A204.1 (cell line): ENCODE measurements around the gene PLCXD1.

ENCODE experiments used
- FAIRE-seq: peaks from 2 replicates; lab custom pipeline; 2012; peaks lifted over from hg19 to GRCh38; lab: Jason Lieb, UNC

Gene PLCXD1

DNA sequence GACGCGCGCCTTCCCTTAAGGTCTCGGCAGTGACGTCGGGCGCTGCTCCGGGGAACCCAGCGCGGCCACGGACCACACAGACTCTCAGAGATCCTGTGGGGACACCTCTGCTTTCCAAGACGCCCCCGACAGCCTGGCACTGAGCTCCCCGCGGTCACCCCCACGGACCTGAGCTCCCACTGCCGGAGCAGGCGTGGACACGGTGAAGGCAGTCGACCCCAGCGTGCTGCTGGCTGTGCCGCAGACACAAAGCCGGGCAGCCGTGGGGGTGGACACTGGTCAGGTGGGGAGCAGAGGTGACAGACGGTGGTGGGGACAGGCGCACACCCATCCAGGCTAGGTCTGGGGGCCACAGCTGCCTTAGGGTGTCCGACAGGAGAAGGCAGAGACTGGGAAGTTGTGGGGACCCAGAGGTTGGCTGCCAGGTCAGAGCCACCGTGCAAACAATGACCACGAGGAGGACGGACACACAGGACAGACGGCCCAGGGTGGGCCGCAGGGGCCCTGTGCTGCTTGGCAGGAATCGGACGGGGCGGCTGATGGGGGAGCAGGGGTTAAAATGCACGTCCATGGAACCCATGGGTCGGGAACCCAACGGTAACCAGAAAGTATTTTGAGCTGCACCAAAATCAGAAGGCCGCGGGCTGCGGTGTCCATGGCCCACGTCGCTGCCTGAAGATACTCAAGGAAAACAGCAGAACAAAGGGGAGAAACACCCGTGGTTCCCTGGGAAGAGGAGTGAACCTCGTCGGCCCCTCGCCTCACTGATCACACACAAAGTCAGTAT is 54.0 kb downstream of the PLCXD1 start:
- no peak for FAIRE-seq

GRCh38 chrX:335758-336155 is 54.6 kb downstream of the PLCXD1 start:
- FAIRE-seq, result no peak

DNA sequence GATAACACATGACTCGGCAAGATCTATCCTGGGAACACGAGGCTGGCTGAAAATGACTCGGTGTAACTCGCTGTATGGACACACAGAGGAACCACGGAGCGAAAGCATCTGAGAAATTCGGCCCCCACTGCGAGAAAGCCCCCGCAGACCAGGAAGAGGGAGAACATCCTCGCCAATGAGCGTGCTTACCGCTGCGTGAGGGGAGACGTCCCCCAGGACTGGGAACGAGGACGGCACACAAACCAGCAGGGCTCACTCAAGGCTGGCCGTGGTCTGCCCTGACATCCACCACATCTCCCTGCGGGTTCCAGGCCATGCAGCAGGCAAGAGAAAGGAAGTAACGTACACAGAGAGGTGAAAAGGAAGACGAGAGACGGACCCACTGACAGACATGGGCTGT is 55.0 kb downstream of the PLCXD1 start:
- FAIRE-seq, result no peak

GRCh38 chrX:337331-337831 is 56.2 kb downstream of the PLCXD1 start:
- FAIRE-seq, result no peak

GRCh38 chrX:338281-338835 is 57.2 kb downstream of the PLCXD1 start:
- FAIRE-seq, result no peak

- no peak for FAIRE-seq
Measured at GRCh38 chrX:338836-339400, 57.7 kb downstream of the PLCXD1 start.

GRCh38 chrX:340121-340520 is 58.9 kb downstream of the PLCXD1 start:
- no peak for FAIRE-seq

- no peak for FAIRE-seq
Measured at GRCh38 chrX:340641-341423, 59.7 kb downstream of the PLCXD1 start.

GRCh38 chrX:341541-342101 is 60.4 kb downstream of the PLCXD1 start:
- FAIRE-seq, result no peak

DNA sequence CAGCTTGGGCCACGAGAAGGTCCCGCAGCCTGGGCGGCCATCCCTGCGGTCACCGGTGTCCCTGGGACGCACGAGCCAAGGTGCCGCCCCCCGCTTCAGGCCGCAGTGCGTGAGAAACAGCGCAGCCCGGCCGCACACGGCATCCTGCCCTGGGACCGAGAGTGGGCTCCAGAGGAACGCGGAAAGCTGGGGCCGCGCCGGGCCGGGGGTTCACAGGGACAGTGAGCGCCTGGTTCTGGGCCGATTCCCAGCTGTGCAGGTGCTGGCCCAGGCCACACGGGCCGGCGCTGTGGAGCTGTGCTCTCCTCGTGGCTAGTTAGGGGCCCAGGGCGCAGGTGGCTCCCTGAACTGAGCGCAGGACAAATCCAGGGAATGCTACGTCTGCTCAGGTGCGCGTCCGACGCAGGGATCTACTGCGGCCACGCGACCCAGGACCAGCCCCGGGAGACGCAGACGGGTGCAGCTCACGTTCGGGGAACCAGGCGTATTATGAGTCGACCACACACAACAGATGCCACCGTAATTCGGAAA is 63.3 kb downstream of the PLCXD1 start:
- FAIRE-seq, result no peak

DNA sequence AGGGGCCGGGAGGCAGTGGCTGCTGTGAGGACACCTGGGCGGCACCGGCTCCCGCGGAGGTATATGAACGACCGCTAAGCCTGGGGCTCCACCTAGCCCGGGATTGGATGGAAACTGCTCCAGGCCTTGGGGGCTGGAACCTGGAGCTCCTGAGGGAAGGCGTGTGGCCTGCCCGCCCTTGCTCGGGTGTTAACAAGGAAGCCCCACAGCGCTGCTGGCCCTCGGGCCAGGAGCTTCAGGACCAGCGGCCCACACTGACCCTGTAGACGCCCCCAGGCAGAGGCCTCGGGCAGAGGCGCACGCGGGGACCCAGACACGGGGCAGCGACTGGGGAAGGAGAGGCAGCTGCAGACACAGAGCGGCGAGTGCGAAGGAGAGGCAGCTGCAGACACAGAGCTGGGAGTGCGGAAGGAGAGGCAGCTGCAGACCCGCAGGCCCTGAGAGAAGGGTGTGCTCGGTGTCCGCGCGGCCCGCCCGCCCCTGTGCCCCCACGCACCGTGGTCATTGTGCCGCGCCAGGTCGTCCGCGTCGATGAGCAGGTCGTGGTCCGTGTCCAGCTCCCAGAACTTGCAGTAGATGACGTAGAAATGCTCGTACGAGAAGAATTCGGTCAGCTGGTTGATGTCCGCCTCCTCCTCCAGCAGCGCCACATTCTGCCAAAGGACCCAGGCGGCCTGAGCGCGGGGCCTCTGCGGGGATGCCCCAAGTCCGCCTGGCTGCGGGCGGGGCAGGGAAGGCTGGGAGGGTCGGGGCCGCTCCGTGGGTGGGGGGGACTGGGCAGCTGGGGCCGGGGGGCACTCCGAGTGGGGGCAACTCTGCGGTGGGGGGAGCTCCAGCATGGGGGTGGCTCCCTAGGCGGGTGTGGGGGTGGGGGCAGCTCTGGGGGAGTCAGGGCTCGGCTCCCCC is 64.1 kb downstream of the PLCXD1 start:
- no peak for FAIRE-seq

GRCh38 chrX:346034-346813 is 65.0 kb downstream of the PLCXD1 start:
- no peak for FAIRE-seq

DNA sequence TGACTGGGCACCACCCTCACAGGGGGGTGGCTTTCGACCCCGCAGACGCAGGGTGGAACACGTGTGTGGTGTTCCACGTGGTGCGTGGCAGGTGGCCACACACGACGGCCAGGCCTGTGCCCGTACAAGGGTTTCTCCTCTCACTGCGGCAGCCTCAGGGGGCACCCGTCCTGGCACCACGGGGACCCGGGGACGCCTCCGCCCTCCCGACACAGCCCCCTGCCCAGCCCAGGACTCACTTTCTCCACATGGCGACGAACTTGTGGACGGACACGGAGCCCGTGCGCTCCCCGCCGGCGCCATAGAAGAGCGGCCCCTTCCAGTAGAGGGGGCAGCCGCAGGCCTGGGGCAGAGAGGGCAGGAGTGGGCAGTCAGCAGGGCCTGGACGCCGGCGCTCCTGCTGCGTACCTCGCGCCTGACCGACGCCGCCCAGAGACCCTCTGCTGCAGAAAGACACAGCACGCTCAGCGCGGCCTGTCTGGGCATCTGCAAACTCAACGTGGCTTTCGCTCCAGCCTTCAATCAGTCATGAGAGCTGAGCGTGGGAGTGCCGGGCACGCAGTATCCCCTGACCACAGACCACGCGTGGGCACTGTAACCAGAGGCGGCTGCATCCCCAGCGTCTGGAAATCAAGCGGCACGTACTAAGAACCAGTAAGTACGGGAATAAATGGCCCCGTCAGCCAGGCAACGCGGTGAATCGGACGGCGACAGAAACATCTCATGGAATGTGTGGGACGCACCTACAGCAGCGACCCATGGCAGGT is 66.4 kb downstream of the PLCXD1 start:
- FAIRE-seq, result no peak

DNA sequence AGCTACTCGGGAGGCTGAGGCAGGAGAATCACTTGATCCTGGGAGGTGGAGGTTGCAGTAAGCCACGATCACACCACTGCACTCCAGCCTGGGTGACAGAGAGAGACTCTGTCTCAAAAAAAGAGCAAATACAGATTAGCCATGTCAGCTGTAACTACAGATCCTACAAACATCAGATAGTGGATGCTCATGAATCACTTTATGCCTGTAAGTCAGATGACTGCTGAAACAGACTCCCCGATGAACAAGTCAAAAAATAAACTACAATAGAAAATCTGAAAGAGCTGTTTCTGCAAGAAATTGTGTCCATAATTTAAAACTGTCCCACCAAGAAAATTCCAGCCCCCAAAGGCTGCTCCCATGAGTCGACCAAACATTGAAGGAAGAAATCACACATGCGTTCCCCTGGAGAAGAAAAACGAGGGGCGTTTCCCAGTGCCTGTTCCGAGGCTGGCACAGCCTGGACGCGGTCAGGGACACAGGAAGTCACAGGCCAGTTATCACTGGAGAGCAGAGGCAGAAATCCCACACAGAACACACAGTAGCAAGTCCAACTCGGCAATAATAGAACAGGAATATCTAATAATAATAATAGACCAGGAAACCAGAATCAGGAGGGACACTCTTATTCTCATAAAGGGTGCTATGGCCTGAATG is 67.4 kb downstream of the PLCXD1 start:
- no peak for FAIRE-seq

GRCh38 chrX:349196-349595 is 68.0 kb downstream of the PLCXD1 start:
- no peak for FAIRE-seq

DNA sequence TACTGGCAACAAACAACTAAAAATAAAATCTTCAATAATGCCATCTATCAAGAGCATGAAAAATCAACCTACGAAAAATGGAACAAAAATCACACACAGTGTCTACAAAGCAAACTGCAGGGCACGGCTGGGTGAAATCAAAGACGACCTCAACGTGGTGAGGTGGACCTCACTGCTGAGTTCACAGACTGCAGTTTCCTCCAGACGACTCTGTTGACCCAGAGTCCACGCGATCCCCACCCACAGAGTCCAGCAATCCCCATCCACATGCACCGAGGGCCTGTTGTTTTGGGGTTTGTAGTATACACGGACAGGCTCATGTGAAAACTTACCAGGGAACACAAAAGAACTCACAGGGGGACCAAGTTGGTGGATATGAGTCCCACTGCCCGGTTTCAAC is 68.5 kb downstream of the PLCXD1 start:
- no peak for FAIRE-seq

DNA sequence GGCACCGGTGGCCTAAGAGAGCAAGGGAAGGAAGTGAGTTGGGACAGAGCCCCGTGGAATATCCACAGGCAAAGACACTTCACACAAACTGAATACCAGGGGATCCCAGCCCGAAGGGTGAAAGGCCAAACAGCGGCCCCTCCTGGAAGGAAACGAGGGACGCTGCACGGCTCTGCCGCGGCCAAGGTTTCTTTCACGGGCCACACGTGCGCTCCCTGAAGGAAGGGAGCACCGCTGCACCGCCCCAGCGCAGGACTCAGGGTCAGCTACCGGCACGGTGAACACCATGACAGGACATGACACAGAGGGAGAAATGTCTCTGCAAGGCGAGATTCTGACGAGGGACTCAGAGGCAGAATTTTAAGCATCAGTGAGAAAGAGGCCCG is 69.0 kb downstream of the PLCXD1 start:
- FAIRE-seq, result no peak

GRCh38 chrX:350534-351323 is 69.5 kb downstream of the PLCXD1 start:
- no peak for FAIRE-seq
